ENCODE measurements around the gene DDX52. TPM values are rescaled to one million over a fixed set of nuclear protein-coding genes. Genes with fewer than 3 reads are reported as not detected.

DDX52 gene
- total and polyA plus RNA-seq, 9 of the 15 experiments (the other 6 are each of a cell fraction or from before 2014, with no cell fraction given) = 19.1 to 50.5 (median 34.8) TPM

DNA sequence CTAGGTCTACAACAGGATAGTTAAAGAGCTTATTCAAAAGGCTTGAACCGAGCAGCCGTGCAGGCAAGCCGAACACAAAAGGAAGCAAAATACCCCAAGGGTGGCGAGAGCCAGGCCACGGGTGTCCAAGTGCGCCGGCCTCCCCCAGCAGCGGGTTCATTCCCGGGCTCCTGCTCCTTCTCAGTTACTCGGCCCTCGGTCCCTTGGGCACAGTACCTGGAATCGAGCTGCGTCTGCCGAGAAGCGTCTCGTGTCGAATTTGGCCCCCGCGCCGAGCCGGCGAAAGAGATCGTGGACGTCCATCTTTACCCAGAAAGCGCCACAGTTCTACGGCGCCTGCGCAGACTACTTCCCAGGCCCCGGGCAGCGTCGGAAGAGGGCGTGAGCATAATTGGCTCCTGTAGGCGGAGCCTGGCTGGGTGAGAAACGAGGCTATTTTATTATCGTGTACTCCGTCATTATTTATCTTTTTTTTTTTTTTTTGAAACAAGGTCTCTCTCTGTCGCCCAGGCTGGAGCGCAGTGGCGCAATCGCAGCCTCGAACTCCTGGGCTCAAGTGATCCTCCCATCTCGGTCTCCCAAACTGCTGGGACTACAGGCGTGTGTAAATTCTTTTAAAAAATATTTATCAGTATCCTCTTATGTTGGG is at the start of gene DDX52 (continued):
- TF ChIP-seq, protein P1, sequence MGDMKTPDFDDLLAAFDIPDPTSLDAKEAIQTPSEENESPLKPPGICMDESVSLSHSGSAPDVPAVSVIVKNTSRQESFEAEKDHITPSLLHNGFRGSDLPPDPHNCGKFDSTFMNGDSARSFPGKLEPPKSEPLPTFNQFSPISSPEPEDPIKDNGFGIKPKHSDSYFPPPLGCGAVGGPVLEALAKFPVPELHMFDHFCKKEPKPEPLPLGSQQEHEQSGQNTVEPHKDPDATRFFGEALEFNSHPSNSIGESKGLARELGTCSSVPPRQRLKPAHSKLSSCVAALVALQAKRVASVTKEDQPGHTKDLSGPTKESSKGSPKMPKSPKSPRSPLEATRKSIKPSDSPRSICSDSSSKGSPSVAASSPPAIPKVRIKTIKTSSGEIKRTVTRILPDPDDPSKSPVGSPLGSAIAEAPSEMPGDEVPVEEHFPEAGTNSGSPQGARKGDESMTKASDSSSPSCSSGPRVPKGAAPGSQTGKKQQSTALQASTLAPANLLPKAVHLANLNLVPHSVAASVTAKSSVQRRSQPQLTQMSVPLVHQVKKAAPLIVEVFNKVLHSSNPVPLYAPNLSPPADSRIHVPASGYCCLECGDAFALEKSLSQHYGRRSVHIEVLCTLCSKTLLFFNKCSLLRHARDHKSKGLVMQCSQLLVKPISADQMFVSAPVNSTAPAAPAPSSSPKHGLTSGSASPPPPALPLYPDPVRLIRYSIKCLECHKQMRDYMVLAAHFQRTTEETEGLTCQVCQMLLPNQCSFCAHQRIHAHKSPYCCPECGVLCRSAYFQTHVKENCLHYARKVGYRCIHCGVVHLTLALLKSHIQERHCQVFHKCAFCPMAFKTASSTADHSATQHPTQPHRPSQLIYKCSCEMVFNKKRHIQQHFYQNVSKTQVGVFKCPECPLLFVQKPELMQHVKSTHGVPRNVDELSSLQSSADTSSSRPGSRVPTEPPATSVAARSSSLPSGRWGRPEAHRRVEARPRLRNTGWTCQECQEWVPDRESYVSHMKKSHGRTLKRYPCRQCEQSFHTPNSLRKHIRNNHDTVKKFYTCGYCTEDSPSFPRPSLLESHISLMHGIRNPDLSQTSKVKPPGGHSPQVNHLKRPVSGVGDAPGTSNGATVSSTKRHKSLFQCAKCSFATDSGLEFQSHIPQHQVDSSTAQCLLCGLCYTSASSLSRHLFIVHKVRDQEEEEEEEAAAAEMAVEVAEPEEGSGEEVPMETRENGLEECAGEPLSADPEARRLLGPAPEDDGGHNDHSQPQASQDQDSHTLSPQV (IDR thresholded peaks at IDR 0.05) = no peak
- TF ChIP-seq ZNF707 (CRISPR knock-in tag; conservative IDR thresholded peaks at IDR 0.05) = no peak
- no peak for TF ChIP-seq NFRKB (IDR thresholded peaks at IDR 0.05; ENCODE audit: low read depth)
- no peak for TF ChIP-seq TRIM28 (IDR thresholded peaks at IDR 0.05)
- TF ChIP-seq, protein P2, sequence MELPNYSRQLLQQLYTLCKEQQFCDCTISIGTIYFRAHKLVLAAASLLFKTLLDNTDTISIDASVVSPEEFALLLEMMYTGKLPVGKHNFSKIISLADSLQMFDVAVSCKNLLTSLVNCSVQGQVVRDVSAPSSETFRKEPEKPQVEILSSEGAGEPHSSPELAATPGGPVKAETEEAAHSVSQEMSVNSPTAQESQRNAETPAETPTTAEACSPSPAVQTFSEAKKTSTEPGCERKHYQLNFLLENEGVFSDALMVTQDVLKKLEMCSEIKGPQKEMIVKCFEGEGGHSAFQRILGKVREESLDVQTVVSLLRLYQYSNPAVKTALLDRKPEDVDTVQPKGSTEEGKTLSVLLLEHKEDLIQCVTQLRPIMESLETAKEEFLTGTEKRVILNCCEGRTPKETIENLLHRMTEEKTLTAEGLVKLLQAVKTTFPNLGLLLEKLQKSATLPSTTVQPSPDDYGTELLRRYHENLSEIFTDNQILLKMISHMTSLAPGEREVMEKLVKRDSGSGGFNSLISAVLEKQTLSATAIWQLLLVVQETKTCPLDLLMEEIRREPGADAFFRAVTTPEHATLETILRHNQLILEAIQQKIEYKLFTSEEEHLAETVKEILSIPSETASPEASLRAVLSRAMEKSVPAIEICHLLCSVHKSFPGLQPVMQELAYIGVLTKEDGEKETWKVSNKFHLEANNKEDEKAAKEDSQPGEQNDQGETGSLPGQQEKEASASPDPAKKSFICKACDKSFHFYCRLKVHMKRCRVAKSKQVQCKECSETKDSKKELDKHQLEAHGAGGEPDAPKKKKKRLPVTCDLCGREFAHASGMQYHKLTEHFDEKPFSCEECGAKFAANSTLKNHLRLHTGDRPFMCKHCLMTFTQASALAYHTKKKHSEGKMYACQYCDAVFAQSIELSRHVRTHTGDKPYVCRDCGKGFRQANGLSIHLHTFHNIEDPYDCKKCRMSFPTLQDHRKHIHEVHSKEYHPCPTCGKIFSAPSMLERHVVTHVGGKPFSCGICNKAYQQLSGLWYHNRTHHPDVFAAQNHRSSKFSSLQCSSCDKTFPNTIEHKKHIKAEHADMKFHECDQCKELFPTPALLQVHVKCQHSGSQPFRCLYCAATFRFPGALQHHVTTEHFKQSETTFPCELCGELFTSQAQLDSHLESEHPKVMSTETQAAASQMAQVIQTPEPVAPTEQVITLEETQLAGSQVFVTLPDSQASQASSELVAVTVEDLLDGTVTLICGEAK (IDR thresholded peaks at IDR 0.05) = peak; percentile 60
- TF ChIP-seq, protein P2 (CRISPR knock-in tag; IDR thresholded peaks at IDR 0.05) = no peak
- TF ChIP-seq, protein P3, sequence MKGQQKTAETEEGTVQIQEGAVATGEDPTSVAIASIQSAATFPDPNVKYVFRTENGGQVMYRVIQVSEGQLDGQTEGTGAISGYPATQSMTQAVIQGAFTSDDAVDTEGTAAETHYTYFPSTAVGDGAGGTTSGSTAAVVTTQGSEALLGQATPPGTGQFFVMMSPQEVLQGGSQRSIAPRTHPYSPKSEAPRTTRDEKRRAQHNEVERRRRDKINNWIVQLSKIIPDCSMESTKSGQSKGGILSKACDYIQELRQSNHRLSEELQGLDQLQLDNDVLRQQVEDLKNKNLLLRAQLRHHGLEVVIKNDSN (CRISPR knock-in tag; IDR thresholded peaks at IDR 0.05) = no peak
- peak; percentile 89 for TF ChIP-seq SUPT5H (IDR thresholded peaks at IDR 0.05)
- no peak for TF ChIP-seq CHCHD3 (CRISPR knock-in tag; IDR thresholded peaks at IDR 0.05)
- TF ChIP-seq, protein P4, sequence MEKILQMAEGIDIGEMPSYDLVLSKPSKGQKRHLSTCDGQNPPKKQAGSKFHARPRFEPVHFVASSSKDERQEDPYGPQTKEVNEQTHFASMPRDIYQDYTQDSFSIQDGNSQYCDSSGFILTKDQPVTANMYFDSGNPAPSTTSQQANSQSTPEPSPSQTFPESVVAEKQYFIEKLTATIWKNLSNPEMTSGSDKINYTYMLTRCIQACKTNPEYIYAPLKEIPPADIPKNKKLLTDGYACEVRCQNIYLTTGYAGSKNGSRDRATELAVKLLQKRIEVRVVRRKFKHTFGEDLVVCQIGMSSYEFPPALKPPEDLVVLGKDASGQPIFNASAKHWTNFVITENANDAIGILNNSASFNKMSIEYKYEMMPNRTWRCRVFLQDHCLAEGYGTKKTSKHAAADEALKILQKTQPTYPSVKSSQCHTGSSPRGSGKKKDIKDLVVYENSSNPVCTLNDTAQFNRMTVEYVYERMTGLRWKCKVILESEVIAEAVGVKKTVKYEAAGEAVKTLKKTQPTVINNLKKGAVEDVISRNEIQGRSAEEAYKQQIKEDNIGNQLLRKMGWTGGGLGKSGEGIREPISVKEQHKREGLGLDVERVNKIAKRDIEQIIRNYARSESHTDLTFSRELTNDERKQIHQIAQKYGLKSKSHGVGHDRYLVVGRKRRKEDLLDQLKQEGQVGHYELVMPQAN (IDR thresholded peaks at IDR 0.05; ENCODE audit: borderline replicate concordance) = peak; percentile 48; the same call in 1 of the 2 replicates
- no peak for TF ChIP-seq POLR3A (IDR thresholded peaks at IDR 0.05; ENCODE audit: borderline replicate concordance, extremely low read depth, insufficient read depth, insufficient read length)
- no peak for TF ChIP-seq HMGN3 (IDR thresholded peaks at IDR 0.05; ENCODE audit: borderline replicate concordance, extremely low read depth, insufficient read length, low read depth, low read length)

Data from K562 (cell line).